ENCODE measurements around the gene CFAP91.

CFAP91 gene

GRCh38 chr3:119733812-119734211, 31.0 kb downstream of the CFAP91 start:
- H3K4me3 ChIP-seq: no peak overlapping the region

GRCh38 chr3:119738741-119739140, 35.9 kb downstream of the CFAP91 start:
- Histone ChIP-seq H3K27ac (no peak overlapping the region), H3K4me3 (no peak overlapping the region)

More at GRCh38 chr3:119733812-119734211, 31.0 kb downstream of the CFAP91 start:
- no peak overlapping the region for H3K27ac ChIP-seq

- no peak overlapping the region for H3K4me3 ChIP-seq
- H3K27ac ChIP-seq: no peak overlapping the region
These were observed 39.1 kb downstream of the CFAP91 start for GRCh38 chr3:119741657-119742590.

GRCh38 chr3:119743921-119744320, 41.1 kb downstream of the CFAP91 start:
- Histone ChIP-seq H3K27ac (no peak overlapping the region), H3K4me3 (no peak overlapping the region)

GRCh38 chr3:119745942-119746341, 43.1 kb downstream of the CFAP91 start:
- H3K27ac ChIP-seq: no peak overlapping the region
- no peak overlapping the region for H3K4me3 ChIP-seq

GRCh38 chr3:119746423-119746822, 43.6 kb downstream of the CFAP91 start:
- Histone ChIP-seq H3K27ac (no peak overlapping the region), H3K4me3 (no peak overlapping the region)

- no peak overlapping the region for H3K27ac ChIP-seq
- H3K4me3 ChIP-seq: no peak overlapping the region
These were observed 44.5 kb downstream of the CFAP91 start for GRCh38 chr3:119747357-119747756.

GRCh38 chr3:119748991-119749390, 46.2 kb downstream of the CFAP91 start:
- H3K27ac ChIP-seq: no peak overlapping the region
- H3K4me3 ChIP-seq: no peak overlapping the region

GRCh38 chr3:119751423-119751822, 48.6 kb downstream of the CFAP91 start:
- Histone ChIP-seq H3K4me3 (no peak overlapping the region), H3K27ac (no peak overlapping the region)
